Neural progenitor cell (in vitro differentiated cells): ENCODE measurements around the gene TSR1. TPM values are rescaled to one million over a fixed set of nuclear protein-coding genes. Genes with fewer than 3 reads are reported as not detected.

Experiments
- DNase-seq: peaks from one replicate; pipeline ENCODE4 v3.0.0-alpha.2; 2016; ENCODE audit warnings: low spot score
- H2AFZ ChIP-seq: fragments of 200-600 bp; sonication (generic); replicated peaks from 2 replicates; pipeline ENCODE4 v1.6.1; 2016; ENCODE audit warnings: antibody characterized with exemption
- H3F3A ChIP-seq: fragments of 200-600 bp; sonication (generic); 2 replicates; pipeline ENCODE4 v1.6.1; 2016; ENCODE audit warnings: antibody characterized with exemption, low read depth
- H3K27ac ChIP-seq: fragments of 200-600 bp; sonication (generic); 2 replicates; pipeline ENCODE4 v1.5.1; 2016; ENCODE audit warnings: mild to moderate bottlenecking
- H3K27me3 ChIP-seq: fragments of 200-600 bp; sonication (generic); 2 replicates; pipeline ENCODE4 v1.6.1; 2016; ENCODE audit warnings: mild to moderate bottlenecking, moderate library complexity
- H3K36me3 ChIP-seq: fragments of 200-600 bp; sonication (generic); 2 replicates; pipeline ENCODE4 v1.5.1; 2016
- H3K4me1 ChIP-seq: fragments of 200-600 bp; sonication (generic); 2 replicates; pipeline ENCODE4 v1.6.1; 2016; ENCODE audit warnings: mixed run types
- H3K4me2 ChIP-seq: fragments of 200-600 bp; sonication (generic); 2 replicates; pipeline ENCODE4 v1.6.1; 2016
- H3K4me3 ChIP-seq: fragments of 200-600 bp; sonication (generic); 2 replicates; pipeline ENCODE4 v1.5.1; 2016
- H3K79me2 ChIP-seq: fragments of 200-600 bp; sonication (generic); 2 replicates; pipeline ENCODE4 v1.6.1; 2016; ENCODE audit warnings: low read depth
- H3K9ac ChIP-seq: fragments of 200-600 bp; sonication (generic); 2 replicates; pipeline ENCODE4 v1.6.1; 2016
- H3K9me3 ChIP-seq: fragments of 200-600 bp; sonication (generic); 2 replicates; pipeline ENCODE4 v1.5.1; 2016; ENCODE audit warnings: low read depth
- H4K20me1 ChIP-seq: fragments of 200-600 bp; sonication (generic); 2 replicates; pipeline ENCODE4 v1.6.1; 2016; ENCODE audit warnings: low read depth
- H3K27ac Mint-ChIP-seq: 3 replicates; pipeline ENCODE4 v1.8.0; 2021; ENCODE audit warnings: mixed read lengths
- H3K27me3 Mint-ChIP-seq: 2 replicates; pipeline ENCODE4 v1.8.0; 2022; ENCODE audit warnings: low read depth, mild to moderate bottlenecking, inconsistent platforms, moderate library complexity, mixed read lengths; ENCODE audit not compliant: insufficient read depth
- H3K36me3 Mint-ChIP-seq: 3 replicates; pipeline ENCODE4 v1.8.0; 2021; ENCODE audit warnings: mixed read lengths
- H3K4me1 Mint-ChIP-seq: 3 replicates; pipeline ENCODE4 v1.8.0; 2021; ENCODE audit warnings: mixed read lengths
- H3K4me3 Mint-ChIP-seq: 3 replicates; pipeline ENCODE4 v1.8.0; 2021; ENCODE audit warnings: mild to moderate bottlenecking, moderate library complexity, mixed read lengths
- H3K9me3 Mint-ChIP-seq: 3 replicates; pipeline ENCODE4 v1.8.0; 2020; ENCODE audit warnings: mixed read lengths
- EZH2 ChIP-seq: fragments of 200-600 bp; sonication (generic); IDR thresholded peaks from 2 replicates; pipeline ENCODE4 v1.6.1; 2017; ENCODE audit warnings: antibody characterized with exemption, mild to moderate bottlenecking, moderate library complexity
- EZH2phosphoT487 ChIP-seq: fragments of 200-600 bp; sonication (generic); IDR thresholded peaks from 2 replicates; pipeline ENCODE4 v1.6.1; 2017; ENCODE audit warnings: antibody characterized with exemption
- total RNA-seq: library from RNA; depleted of rRNA; stranded (reverse); fragments of >200 nt; gene quantifications from 2 replicates; pipeline ENCODE4 v1.2.3, GENCODE V29; 2015; ENCODE audit warnings: low replicate concordance
- TF ChIP-seq, protein P1 (sequence below): fragments of 200-600 bp; sonication (generic); IDR thresholded peaks from 2 replicates; pipeline ENCODE4 v1.5.1; 2017; ENCODE audit warnings: antibody characterized with exemption, mild to moderate bottlenecking

Gene TSR1
- total RNA-seq, 1 donor from 2014 or later: 42.2 TPM

DNA sequence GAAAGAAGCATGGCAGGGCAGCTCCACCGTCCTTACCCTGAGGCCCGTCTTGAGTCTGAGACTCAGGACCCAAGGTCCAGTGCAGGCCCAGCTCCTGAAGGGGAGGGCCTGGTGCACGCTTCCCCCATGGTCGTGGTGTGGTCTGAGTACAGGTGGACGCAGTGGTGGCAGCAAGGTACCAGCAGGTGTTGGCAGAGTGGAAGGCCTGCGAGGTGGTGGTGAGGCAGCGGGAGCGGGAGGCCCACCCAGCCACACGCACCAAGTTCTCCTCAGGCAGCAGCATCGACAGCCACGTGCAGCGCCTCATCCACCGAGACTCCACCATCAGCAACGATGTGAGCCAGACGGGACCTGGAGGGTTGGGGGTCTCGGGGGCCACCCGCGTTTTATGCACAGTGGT, 36.9 kb upstream of the TSR1 start:
- no peak overlapping the region for H3K4me3 Mint-ChIP-seq
- no peaks in the 10 kb centered on the region for H3K9me3 Mint-ChIP-seq

DNA sequence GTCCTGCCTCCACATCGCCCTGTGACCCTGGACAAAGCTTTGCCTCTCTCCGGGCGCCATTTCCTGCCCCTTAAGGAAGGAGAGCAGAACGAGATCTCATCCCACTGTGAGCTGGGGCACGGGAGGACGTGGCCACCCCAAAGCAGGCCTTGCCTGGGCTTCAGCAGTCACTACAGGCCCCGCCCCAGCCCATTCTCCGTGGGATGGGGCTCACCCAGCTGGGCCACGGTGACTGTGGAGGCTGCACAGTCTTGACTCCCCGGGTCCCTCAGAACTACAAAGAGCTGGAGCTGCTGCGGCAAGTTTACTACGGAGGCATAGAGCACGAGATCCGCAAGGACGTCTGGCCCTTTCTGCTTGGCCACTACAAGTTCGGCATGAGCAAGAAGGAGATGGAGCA, 36.4 kb upstream of the TSR1 start:
- Mint-ChIP-seq H3K4me1 (peaks cover 15% of the 10 kb centered on the region), H3K27ac (no peak overlapping the region), H3K27me3 (peaks cover 2% of the 10 kb centered on the region), H3K4me3 (no peak overlapping the region), H3K9me3 (no peaks in the 10 kb centered on the region), H3K36me3 (peaks cover 1% of the 10 kb centered on the region)
- peaks cover 10% of the 10 kb centered on the region for H3K4me1 ChIP-seq
- no peak overlapping the region for H3K4me3 ChIP-seq
- H3K9me3 ChIP-seq: no peaks in the 10 kb centered on the region
- no peaks in the 10 kb centered on the region for H3K36me3 ChIP-seq
- H3K27ac ChIP-seq: no peak overlapping the region
- H3K9ac ChIP-seq: no peak overlapping the region
- H3F3A ChIP-seq: no peaks in the 10 kb centered on the region
- DNase-seq: no peak
- no peaks in the 10 kb centered on the region for H4K20me1 ChIP-seq
- no peaks in the 10 kb centered on the region for H3K79me2 ChIP-seq
- TF ChIP-seq, protein P1, sequence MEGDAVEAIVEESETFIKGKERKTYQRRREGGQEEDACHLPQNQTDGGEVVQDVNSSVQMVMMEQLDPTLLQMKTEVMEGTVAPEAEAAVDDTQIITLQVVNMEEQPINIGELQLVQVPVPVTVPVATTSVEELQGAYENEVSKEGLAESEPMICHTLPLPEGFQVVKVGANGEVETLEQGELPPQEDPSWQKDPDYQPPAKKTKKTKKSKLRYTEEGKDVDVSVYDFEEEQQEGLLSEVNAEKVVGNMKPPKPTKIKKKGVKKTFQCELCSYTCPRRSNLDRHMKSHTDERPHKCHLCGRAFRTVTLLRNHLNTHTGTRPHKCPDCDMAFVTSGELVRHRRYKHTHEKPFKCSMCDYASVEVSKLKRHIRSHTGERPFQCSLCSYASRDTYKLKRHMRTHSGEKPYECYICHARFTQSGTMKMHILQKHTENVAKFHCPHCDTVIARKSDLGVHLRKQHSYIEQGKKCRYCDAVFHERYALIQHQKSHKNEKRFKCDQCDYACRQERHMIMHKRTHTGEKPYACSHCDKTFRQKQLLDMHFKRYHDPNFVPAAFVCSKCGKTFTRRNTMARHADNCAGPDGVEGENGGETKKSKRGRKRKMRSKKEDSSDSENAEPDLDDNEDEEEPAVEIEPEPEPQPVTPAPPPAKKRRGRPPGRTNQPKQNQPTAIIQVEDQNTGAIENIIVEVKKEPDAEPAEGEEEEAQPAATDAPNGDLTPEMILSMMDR: no peak
- no peak overlapping the region for H3K4me2 ChIP-seq
- H3K27me3 ChIP-seq: no peaks in the 10 kb centered on the region
- no peak overlapping the region for H2AFZ ChIP-seq

More for the DNA sequence above, 36.9 kb upstream of the TSR1 start:
- Histone ChIP-seq H3K27ac (no peak overlapping the region), H3K9ac (no peak overlapping the region), H3K79me2 (no peaks in the 10 kb centered on the region), H3K4me1 (peaks cover 10% of the 10 kb centered on the region), H3K9me3 (no peaks in the 10 kb centered on the region), H3K4me2 (no peak overlapping the region), H3K36me3 (no peaks in the 10 kb centered on the region), H3K27me3 (no peaks in the 10 kb centered on the region), H4K20me1 (no peaks in the 10 kb centered on the region), H2AFZ (no peak overlapping the region), H3K4me3 (no peak overlapping the region), H3F3A (no peaks in the 10 kb centered on the region)
- Mint-ChIP-seq H3K27ac (no peak overlapping the region), H3K27me3 (peaks cover 2% of the 10 kb centered on the region), H3K4me1 (peaks cover 15% of the 10 kb centered on the region), H3K36me3 (peaks cover 1% of the 10 kb centered on the region)
- DNase-seq: no peak
- TF ChIP-seq, protein P1: no peak
- TF ChIP-seq EZH2phosphoT487 (no peak), EZH2 (no peak)

DNA sequence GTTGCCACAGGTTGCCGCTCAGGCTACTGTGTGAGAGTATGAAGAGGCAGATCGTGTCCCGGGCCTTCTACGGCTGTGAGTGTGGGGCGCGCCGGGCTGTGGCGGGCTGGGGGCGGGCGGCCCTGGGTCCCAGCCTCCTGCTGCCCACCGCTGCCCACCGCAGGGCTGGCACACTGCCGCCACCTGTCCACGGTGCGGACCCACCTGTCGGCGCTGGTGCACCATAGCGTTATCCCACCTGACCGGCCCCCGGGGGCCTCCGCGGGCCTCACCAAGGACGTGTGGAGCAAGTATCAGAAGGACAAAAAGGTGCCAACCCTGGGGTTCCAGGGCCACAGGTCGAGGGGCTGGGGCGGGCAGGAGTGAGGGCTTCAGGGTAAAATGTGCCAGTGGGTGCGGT, 35.9 kb upstream of the TSR1 start:
- Mint-ChIP-seq H3K4me3 (no peak overlapping the region), H3K36me3 (peaks cover 1% of the 10 kb centered on the region), H3K4me1 (peaks cover 15% of the 10 kb centered on the region), H3K27ac (no peak overlapping the region), H3K9me3 (no peaks in the 10 kb centered on the region), H3K27me3 (peaks cover 2% of the 10 kb centered on the region)
- no peak overlapping the region for H3K27ac ChIP-seq
- TF ChIP-seq, protein P1: no peak
- no peak for TF ChIP-seq EZH2
- no peak for TF ChIP-seq EZH2phosphoT487
- no peak overlapping the region for H3K9ac ChIP-seq
- no peak for DNase-seq
- no peaks in the 10 kb centered on the region for H4K20me1 ChIP-seq
- H3K79me2 ChIP-seq: no peaks in the 10 kb centered on the region
- no peak overlapping the region for H3K4me2 ChIP-seq
- H3K36me3 ChIP-seq: no peaks in the 10 kb centered on the region
- H3K27me3 ChIP-seq: no peaks in the 10 kb centered on the region
- peaks cover 10% of the 10 kb centered on the region for H3K4me1 ChIP-seq
- H2AFZ ChIP-seq: no peak overlapping the region
- no peak overlapping the region for H3K4me3 ChIP-seq
- H3K9me3 ChIP-seq: no peaks in the 10 kb centered on the region
- H3F3A ChIP-seq: no peaks in the 10 kb centered on the region
